Stimulated activated CD4-positive, alpha-beta T cell treated with anti-CD3 and anti-CD28 coated beads, Interleukin-1b, Interleukin-23, amount 100 ng/mL, for 48 hours (primary cell): ENCODE results near the gene ANKFY1.

Experiments
- DNase-seq: peaks from one replicate; pipeline ENCODE4 v3.0.0-alpha.2; 2020

ANKFY1 gene

GRCh38 chr17:4176808-4177472 lies 86.8 kb downstream of the ANKFY1 start:
- DNase-seq = no peak

GRCh38 chr17:4175921-4176807 lies 87.6 kb downstream of the ANKFY1 start:
- DNase-seq = peak; percentile 34

DNA sequence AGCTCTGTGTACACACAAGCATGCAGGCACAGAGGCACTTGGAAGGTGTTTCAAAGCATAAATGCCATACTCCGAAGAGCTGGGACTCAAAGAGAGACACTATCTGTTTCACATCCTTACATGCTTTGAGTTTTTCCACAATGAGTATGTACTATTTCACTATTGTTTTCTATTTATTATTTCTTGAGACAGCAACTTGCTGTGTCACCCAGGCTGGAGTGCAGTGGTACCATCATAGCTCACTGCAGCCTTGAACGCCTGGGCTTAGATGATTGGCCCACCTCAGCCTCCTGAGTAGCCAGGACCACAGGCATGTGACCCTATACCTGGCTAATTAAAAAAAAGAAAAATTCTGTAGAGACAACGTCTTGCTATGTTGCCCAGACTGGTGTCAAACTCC lies 89.2 kb downstream of the ANKFY1 start:
- no peak for DNase-seq

GRCh38 chr17:4173781-4174180 lies 90.0 kb downstream of the ANKFY1 start:
- DNase-seq = no peak

GRCh38 chr17:4172356-4172755 lies 91.4 kb downstream of the ANKFY1 start:
- no peak for DNase-seq

- DNase-seq = no peak
Measured at GRCh38 chr17:4170639-4171280, 93.0 kb downstream of the ANKFY1 start.

DNA sequence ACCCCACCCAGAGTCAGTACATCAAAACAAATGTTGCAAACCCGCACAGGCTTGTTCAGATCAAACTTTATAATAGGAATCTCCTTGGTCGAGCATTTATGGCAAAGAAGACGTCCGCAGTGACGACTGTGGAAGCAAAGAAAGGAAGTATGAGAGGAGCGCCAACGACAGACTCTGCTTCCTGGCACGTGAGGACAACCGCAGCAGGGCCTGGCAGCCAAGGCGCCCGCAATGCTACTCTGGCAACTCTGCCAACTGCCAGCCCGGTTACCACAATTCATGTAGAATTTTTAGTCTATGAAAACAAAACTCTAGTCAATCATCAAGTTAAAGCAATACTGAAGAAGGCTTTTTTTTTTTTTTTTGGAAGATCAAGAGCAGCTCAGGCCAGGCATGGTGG lies 96.0 kb downstream of the ANKFY1 start:
- DNase-seq = no peak

- no peak for DNase-seq
Measured at GRCh38 chr17:4166419-4166818, 97.4 kb downstream of the ANKFY1 start.

DNA sequence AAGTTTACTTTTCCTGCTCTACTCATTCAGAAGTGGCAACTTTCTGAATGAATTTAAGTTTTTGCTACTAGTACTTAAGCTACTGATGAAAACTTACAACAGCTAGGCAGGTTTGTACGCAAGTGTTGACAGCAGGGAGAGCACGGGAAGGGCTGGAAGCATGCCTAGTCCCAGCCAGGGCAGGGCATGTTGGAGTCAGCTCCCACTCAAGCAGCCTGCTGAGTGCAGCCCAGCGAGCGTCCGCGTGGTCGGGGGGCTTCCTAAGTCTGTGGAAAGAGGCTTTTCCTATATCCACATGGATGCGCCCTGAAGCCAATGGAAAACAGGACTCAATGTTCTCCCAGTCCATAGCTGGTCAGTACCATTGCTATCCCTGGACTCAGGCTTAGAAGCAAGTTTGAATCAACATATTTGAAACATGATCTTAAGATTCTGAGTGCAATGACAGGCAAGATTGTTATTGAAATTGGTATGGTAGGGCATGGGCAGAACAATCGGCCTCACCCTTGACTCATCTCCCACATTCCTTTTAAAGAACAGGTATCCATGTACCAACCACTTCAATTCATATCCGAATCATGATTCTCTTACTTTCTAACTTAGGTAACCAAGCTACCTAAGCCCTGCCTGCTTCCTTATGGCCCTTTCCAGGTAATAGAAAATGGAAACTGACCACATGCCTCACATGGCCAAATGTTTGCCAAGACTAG lies 98.3 kb downstream of the ANKFY1 start:
- DNase-seq = no peak

- DNase-seq = no peak
Measured at GRCh38 chr17:4163951-4164350, 99.8 kb downstream of the ANKFY1 start.

DNA sequence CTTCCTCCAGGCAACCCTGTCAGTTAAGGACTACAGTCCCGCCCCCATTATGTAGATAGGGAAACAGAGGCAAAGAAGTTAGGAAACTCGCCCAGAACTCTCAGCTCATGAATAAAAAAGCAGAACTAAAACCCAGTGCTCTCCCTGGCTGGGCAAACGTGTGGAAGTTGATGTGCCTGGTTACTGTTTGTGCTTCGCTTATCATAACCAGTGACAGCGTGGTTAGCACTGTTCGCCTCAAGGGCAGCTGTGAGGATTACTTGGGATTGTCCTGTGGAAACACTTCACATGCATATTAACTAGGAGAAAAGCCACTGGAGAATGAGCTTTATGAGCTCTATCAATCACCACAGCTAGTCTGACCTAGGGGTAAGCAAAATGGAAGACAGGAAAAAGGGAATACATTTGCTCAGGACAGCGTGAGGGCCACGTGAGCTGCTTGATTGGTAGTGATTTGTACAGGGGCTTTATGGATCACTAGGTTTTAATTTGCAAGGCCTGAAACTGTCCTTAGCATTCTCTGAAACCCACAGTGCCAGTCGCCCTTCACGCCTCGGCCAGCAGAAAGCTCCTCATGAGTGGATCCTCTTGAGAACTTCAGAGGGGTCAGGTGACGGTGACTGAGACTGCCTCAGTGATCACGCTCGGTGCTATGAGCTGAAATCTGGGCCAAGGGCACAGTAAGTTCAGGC lies 100.9 kb downstream of the ANKFY1 start:
- no peak for DNase-seq

- DNase-seq = no peak
Measured at GRCh38 chr17:4162321-4162720, 101.5 kb downstream of the ANKFY1 start.

- no peak for DNase-seq
Measured at GRCh38 chr17:4161967-4162305, 101.8 kb downstream of the ANKFY1 start.

DNA sequence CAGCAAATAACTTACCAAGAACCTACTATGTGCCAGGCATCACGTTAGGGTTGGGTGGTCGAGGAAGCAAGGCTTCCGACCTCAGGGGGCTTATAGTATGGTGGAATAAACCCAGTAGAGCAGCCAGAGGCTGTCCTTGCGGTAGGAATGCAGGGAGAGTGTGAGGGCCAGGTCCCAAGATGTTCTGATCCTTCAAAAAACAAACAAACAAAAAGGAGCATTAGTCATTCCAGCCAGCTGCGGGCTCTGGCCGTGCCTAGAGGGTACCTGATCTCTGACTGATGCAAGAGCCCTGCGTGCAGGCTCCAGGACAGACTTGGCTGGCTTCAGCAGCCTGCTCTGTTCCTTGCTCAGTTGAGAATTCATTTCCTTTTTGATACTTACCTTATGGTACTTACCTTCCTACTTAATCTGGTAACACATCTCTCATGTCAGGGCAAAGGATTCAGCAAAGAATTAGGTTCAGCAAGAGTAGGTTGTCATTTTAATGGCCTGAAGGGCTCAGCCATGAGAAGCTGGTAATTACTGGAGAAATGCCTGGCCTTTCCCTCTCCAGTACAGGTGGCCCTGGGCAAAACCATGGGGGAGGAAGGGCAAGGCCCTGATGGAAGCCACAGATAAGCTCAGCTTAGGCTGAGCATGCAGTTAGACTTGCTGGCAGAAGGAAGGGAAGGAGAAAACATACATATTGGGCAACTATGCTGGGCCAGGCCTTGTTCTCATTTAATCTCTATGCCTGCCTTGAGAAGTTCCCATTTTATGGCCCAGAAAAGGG lies 102.4 kb downstream of the ANKFY1 start:
- DNase-seq = no peak

- no peak for DNase-seq
Measured at GRCh38 chr17:4160294-4160859, 103.4 kb downstream of the ANKFY1 start.

GRCh38 chr17:4159761-4160160 lies 104.0 kb downstream of the ANKFY1 start:
- DNase-seq = no peak

DNA sequence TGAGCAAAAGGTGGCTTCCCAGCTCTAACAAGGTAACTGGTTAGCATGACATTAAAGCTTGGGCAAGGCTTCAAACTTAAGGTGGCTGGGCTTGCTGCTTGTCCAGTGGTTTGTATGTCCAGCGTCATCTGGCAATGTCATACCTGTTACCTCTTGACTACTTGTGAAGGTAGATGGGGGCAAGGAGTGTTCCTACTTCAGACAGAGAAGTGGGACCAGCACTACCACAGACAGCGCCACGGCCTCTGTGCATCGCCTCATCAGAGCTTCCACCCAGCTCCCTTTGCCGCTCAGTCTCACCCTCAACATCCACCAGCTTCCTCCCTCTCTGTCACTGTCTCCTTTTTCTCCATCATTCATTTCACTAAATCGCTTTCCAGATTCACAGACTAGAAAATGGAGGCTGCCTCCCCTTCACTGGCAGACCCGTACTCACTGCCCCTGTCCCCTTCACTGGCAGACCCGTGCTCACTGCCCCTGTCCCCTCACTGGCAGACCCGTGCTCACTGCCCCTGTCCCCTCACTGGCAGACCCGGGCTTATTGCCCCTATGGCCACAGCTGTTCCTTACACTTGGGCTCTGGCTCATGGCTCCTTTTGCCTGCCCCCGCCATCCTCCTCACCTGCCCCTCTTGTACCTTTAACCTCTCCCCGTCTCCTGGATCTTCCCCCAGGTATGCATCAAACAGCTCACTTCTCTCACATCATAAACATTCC lies 106.0 kb downstream of the ANKFY1 start:
- no peak for DNase-seq

DNA sequence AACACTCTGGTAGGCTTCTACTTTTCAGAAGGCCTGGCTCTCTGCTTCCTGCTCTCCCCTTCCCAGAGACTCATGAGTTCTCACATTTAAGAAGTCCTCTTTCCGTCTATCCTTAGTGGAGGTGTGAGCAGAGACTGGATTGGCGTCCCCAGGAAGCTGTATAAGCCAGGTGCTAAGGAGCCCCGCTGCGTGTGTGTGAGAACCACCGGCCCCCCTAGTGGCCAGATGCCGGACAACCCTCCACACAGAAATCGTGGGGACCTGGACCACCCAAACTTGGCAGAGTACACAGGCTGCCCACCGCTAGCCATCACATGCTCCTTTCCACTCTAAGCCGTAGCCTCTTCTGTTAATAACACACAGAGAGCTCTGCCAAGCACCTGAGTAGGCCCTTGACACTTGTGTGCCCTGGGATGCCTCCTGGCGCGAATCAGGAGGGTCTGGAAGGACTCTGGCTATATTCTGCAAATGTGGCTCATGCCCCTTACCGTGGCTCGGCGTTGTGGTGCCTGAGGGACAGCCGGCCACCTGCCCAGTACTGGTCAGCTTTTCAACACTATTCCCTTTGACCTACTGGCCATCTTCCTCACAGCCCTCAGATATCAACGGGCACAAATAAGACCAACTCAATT lies 106.9 kb downstream of the ANKFY1 start:
- no peak for DNase-seq

DNA sequence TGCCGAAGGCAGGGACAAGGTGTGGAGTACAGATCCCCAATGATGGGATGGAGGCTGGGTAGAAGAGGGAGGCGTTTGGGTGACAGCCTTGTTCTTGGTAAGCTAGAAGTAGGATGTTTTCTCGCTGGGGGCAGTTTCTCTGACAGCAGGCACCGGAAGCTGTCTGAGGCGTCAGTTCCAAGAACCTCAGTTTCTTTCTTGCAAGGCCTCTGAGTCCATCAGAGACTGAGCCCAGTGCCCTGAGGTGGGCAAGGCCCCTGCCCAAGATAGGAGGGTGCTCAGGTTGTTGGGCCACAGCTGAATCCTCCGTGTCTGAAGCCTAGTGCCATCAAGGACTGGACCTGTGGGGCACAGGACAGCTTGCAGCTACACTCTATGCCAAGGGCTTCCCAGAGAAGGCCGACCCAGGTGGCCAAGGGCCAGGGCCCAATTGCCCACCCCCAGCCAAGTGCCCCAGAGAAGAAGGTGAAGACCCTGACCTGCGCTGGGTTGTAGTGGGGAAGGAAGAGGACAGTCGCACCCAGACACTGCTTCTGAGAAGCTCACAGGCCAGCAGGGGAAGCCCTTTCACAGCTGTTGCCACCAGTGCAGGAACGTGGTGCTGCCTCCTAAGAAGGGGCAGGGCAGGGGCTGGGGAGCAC lies 107.7 kb downstream of the ANKFY1 start:
- DNase-seq = no peak

DNA sequence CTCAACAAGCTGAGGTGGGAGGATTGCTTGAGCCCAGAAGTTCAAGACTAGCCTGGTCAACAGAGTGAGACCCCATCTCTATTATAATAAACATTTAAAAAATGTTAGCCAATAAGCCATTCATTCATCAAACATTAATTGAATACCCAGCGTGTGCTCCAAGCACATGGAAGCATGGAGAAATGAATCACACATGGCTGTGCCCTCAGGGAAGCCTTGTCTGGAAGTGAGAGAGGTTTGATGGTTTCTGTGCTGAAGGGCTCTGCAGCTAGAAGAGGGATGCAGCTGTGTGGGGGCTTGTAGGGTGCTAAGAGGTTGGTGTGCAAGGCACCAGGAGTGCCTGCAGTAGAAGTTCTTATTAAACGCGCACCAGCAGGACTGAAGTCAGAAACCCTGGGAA lies 109.6 kb downstream of the ANKFY1 start:
- DNase-seq = no peak
